Measurements from ENCODE around the gene LYZL1. TPM values are rescaled to one million over a fixed set of nuclear protein-coding genes. Genes with fewer than 3 reads are reported as not detected.

LYZL1 gene
- total RNA-seq, 4 donors from 2014 or later, result not detected

DNA sequence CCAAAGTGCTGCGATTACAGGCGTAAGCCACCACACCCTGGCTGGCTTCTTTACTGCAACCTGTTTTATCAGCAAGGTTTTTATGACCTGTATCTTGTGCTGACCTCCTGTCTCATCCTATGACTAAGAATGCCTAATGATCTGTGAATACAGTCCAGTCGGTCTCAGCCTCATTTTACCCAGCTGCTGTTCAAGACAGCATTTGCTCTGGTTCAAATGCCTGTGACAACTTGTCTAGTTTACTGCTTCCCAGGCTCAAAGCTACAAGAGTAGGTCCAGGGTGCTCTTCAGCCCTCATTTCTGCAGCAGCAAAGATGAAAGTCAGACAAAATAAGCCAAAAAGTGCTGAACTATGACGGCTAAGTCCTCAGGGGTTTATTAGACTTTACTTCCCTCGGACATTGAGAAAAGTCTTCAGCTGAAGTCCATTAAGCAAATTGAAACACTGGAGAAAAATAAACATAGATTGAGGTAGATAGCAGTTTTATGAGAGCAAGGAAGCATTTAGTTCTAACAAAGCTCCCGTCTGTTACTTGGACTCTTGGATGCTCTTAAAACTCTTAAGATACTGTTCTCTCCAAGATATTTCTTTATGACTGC is 12.5 kb upstream of the LYZL1 start:
- no peak overlapping the region for H3K27ac ChIP-seq
- WGBS, 2 donors (ENCODE audit: low coverage in 1 of 2), result 80 to 100% methylated on average over 1 to 6 of the region's 6 CpGs
- no peaks in the 10 kb centered on the region for H3K36me3 ChIP-seq
- no peaks in the 10 kb centered on the region for H3K27me3 ChIP-seq
- no peak for ATAC-seq
- no peaks in the 10 kb centered on the region for H3K9me3 ChIP-seq
- no peak for TF ChIP-seq EP300 (IDR thresholded peaks at IDR 0.05)
- TF ChIP-seq POLR2A (IDR thresholded peaks at IDR 0.05), result no peak
- TF ChIP-seq, protein P1, sequence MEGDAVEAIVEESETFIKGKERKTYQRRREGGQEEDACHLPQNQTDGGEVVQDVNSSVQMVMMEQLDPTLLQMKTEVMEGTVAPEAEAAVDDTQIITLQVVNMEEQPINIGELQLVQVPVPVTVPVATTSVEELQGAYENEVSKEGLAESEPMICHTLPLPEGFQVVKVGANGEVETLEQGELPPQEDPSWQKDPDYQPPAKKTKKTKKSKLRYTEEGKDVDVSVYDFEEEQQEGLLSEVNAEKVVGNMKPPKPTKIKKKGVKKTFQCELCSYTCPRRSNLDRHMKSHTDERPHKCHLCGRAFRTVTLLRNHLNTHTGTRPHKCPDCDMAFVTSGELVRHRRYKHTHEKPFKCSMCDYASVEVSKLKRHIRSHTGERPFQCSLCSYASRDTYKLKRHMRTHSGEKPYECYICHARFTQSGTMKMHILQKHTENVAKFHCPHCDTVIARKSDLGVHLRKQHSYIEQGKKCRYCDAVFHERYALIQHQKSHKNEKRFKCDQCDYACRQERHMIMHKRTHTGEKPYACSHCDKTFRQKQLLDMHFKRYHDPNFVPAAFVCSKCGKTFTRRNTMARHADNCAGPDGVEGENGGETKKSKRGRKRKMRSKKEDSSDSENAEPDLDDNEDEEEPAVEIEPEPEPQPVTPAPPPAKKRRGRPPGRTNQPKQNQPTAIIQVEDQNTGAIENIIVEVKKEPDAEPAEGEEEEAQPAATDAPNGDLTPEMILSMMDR (IDR thresholded peaks at IDR 0.05), result no peak
- no peak for TF ChIP-seq POLR2AphosphoS5 (IDR thresholded peaks at IDR 0.05)
- no peak overlapping the region for H3K4me3 ChIP-seq
- no peaks in the 10 kb centered on the region for H3K4me1 ChIP-seq

DNA sequence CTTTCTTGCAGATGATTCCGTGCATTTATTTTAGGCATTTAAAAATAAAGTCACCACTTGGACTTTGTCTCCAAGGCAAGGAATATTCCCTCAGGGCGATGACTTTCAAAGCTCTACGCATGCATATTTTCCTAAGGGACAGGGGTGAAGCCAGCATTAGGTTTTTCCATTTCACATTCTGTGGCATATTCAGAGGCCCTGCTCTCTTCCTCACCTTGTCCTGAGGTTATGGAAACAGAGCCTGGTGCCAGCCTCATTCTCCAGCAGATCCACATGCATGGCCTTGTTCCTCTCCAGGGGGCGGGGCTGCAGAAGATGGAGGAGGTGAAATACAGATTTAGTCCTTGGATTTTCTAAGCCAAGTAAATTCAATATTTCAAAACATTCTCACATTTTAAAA is 11.6 kb upstream of the LYZL1 start:
- no peaks in the 10 kb centered on the region for H3K4me1 ChIP-seq
- H3K9me3 ChIP-seq, result no peaks in the 10 kb centered on the region
- TF ChIP-seq, protein P1 (IDR thresholded peaks at IDR 0.05), result no peak
- TF ChIP-seq POLR2AphosphoS5 (IDR thresholded peaks at IDR 0.05) (no peak), POLR2A (IDR thresholded peaks at IDR 0.05) (no peak), EP300 (IDR thresholded peaks at IDR 0.05) (no peak)
- no peaks in the 10 kb centered on the region for H3K27me3 ChIP-seq
- no peak for ATAC-seq
- H3K27ac ChIP-seq, result no peak overlapping the region
- H3K36me3 ChIP-seq, result no peaks in the 10 kb centered on the region
- 93 to 96% methylated on average over 3 to 4 of the region's 4 CpGs for WGBS, 2 donors (ENCODE audit: low coverage in 1 of 2)
- H3K4me3 ChIP-seq, result no peak overlapping the region

GRCh38 chr10:29279779-29280487 is 8.9 kb upstream of the LYZL1 start:
- Histone ChIP-seq H3K4me3 (no peak overlapping the region), H3K27ac (no peak overlapping the region), H3K9me3 (peaks cover 0 to 5% (median 0%) of the 10 kb centered on the region in 3 donors), H3K36me3 (no peaks in the 10 kb centered on the region), H3K4me1 (no peaks in the 10 kb centered on the region), H3K27me3 (no peaks in the 10 kb centered on the region)
- 73 to 75% methylated on average over 9 to 12 of the region's 12 CpGs for WGBS, 2 donors (ENCODE audit: low coverage in 1 of 2)
- TF ChIP-seq POLR2A (IDR thresholded peaks at IDR 0.05) (no peak), EP300 (IDR thresholded peaks at IDR 0.05) (no peak), POLR2AphosphoS5 (IDR thresholded peaks at IDR 0.05) (no peak)
- TF ChIP-seq, protein P1 (IDR thresholded peaks at IDR 0.05), result no peak
- ATAC-seq, result no peak

DNA sequence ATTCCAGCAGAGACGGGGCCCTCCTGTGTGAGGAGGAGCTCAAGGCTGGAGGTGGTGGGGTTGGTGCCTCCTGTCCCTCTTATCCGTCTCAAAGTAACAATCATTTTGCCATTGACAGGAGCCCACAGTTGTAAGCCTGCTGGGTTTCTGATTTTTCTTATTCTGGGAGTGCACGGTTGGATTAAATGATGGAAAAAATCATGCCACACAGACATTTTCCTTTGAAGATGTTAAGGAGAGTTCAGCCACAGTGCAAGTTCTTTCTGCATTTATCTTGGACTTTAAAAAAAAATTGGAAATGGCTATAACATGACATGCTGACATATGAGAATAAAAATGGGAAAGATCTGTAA is 8.4 kb upstream of the LYZL1 start:
- H3K9me3 ChIP-seq, result peaks cover 0 to 5% (median 0%) of the 10 kb centered on the region in 3 donors

More for the DNA sequence above, 8.4 kb upstream of the LYZL1 start:
- Histone ChIP-seq H3K36me3 (no peaks in the 10 kb centered on the region), H3K27me3 (no peaks in the 10 kb centered on the region), H3K4me3 (no peak overlapping the region), H3K4me1 (no peaks in the 10 kb centered on the region), H3K27ac (no peak overlapping the region)
- no peak for TF ChIP-seq POLR2AphosphoS5 (IDR thresholded peaks at IDR 0.05)
- TF ChIP-seq EP300 (IDR thresholded peaks at IDR 0.05), result no peak
- no peak for TF ChIP-seq POLR2A (IDR thresholded peaks at IDR 0.05)
- TF ChIP-seq, protein P1 (IDR thresholded peaks at IDR 0.05), result no peak
- WGBS, 2 donors (ENCODE audit: low coverage in 1 of 2), result 53 to 60% methylated on average over 1 to 2 of the region's 3 CpGs
- ATAC-seq, result no peak

Measured in gastroesophageal sphincter (tissue), 4 donors.